Measurements from ENCODE around the gene FBXO44.

GRCh38 chr1:11682799-11683198 is 28.1 kb downstream of the FBXO44 start:
- TF ChIP-seq ZNF350 (tag by site-specific recombination; IDR thresholded peaks at IDR 0.05): no peak
- no peak for TF ChIP-seq ZNF146 (tag by site-specific recombination; IDR thresholded peaks at IDR 0.05)
- TF ChIP-seq ZNF23 (tag by site-specific recombination; IDR thresholded peaks at IDR 0.05; ENCODE audit: borderline replicate concordance): no peak
- no peak for TF ChIP-seq ZNF324 (tag by site-specific recombination; IDR thresholded peaks at IDR 0.05)
- TF ChIP-seq ZSCAN5A (tag by site-specific recombination; IDR thresholded peaks at IDR 0.05): no peak
- TF ChIP-seq ZFP3 (tag by site-specific recombination; IDR thresholded peaks at IDR 0.05; ENCODE audit: low read depth): no peak
- no peak for TF ChIP-seq ZNF138 (tag by site-specific recombination; IDR thresholded peaks at IDR 0.05; ENCODE audit: borderline replicate concordance)
- no peak for TF ChIP-seq ZFP41 (tag by site-specific recombination; IDR thresholded peaks at IDR 0.05; ENCODE audit: borderline replicate concordance)
- no peak for TF ChIP-seq ZNF677 (tag by site-specific recombination; IDR thresholded peaks at IDR 0.05)
- no peak for TF ChIP-seq ZNF221 (tag by site-specific recombination; IDR thresholded peaks at IDR 0.05; ENCODE audit: borderline replicate concordance)
- no peak for TF ChIP-seq REST (tag by site-specific recombination; IDR thresholded peaks at IDR 0.05)
